GM21515 (cell line): ENCODE results near the gene SLC7A14.

Experiments used
- ATAC-seq: cut with Tn5 transposase; IDR thresholded peaks from one replicate; pipeline ENCODE4 v1.9.1; 2021; ENCODE audit not compliant: unreplicated experiment

Gene SLC7A14

DNA sequence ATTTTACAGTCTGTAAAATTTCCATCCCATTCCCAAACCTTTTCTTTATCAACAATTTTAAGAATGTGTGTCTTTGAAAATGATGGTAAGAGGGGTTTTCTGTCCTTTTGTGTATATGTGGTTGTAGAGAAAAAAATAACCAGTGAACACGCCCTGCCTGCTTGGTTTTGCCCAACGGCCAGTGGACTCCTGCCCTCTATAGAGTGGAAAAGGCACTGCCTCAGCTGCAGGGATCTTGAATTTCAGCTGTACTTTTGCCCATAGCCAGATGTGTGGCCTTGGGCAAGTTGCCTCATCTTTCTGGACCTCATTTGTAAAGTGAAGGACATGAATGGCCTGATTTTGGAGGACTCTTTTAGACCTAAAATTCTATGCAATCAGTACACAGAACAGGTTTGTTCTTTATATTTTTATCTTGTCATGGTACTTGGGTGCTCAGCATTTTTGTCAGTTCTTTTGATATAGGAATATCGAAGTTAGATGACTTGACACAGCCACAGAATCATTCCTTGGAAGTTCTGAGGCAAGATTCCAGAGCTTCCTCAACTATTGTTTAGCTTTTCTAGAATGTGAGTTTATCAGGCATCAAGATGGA is 86.2 kb downstream of the SLC7A14 start:
- no peak for ATAC-seq

DNA sequence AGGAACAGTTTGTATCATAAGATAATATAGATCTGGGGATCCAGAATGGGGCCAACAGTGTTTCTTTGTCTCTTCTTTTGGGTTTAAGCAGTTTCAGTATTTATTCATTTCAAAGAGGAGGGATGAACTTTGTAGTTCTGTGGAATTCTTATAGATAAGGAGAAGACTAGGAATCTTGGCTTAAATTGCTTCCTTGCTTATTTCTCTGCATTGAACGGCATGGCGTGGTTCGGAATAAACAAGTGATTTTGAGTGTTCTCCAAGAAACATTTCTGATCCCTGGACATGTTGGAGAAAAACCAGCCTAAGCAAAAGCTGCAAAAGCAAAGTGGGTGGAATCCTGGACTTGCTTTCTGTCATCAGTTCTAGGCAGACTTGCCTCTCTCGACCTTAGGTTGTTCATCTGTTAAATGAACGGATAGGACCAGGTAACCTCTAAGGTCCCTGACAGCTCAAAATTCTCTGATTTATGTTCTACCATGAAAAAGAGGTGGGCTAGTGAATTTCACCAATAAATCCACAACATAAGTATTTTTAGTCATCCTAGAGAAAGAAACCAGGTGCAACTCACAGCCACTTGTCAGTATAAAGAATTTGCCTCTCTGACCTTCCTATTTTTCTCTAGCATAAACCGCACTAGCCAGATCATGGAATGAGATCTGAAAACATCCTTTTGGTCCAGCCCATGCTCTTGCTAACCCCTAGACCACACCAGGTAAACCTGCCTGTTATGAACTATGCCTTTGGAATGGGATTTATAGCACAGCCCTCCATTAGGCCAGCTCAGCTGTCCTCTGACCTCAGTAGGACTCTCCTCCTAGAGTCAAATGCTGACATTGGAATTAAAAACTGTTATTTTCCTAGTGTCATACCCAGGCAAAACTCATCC is 88.4 kb downstream of the SLC7A14 start:
- no peak for ATAC-seq

DNA sequence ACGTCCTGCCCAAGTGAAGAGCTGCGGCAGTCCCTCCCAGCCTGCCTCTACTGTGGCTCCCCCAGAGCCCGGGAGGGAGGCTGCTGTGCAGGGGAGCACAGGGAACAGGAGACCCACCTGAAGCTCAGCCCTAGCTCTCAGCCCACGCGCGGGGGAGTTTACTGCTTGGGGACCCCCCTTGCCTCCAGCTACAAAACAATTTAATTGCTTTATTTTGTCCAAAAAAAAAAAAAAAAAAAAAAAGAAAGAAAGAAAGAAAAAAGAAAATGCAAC is 89.1 kb downstream of the SLC7A14 start:
- no peak for ATAC-seq

DNA sequence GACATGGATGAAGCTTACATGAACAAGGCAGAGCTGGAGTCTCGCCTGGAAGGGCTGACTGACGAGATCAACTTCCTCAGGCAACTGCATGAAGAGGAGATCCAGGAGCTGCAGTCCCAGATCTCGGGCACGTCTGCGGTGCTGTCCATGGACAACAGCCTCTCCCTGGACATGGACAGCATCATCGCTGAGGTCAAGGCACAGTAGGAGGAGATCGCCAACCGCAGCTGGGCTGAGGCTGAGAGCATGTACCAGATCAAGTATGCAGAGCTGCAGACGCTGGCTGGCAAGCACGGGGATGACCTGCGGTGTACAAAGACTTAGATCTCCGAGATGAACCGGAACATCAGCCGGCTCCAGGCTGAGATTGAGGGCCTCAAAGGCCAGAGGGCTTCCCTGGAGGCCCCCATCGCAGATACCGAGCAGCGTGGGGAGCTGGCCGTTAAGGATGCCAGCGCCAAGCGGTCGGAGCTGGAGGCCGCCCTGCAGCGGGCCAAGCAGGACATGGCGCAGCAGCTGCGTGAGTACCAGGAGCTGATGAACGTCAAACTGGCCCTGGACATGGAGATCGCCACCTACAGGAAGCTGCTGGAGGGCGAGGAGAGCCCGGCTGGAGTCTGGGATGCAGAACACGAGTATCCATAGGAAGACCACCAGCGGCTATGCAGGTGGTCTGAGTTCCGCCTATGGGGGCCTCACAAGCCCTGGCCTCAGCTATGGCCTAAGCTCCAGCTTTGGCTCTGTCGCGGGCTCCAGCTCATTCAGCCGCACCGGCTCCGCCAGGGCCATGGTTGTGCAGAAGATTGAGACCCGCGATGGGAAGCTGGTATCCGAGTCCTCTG is 89.6 kb downstream of the SLC7A14 start:
- no peak for ATAC-seq

DNA sequence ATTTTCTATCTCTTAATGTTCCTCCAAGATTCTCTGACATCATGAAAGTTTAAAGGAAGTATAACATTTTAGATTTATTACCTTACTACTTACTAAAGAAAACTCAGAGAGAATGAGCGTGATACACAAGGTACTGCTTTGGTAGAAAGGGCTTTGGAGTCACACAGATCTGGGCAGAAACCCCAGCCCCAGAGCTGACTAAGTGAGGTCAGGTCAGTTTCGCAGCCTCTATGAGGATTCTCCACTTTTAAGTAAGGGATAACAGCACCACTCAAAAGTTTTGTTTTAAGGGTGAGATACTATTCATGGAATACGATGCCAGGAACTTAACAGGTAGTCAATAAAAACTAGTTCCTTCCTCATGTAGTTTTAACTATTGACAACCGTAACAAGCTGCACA is 91.1 kb downstream of the SLC7A14 start:
- no peak for ATAC-seq

DNA sequence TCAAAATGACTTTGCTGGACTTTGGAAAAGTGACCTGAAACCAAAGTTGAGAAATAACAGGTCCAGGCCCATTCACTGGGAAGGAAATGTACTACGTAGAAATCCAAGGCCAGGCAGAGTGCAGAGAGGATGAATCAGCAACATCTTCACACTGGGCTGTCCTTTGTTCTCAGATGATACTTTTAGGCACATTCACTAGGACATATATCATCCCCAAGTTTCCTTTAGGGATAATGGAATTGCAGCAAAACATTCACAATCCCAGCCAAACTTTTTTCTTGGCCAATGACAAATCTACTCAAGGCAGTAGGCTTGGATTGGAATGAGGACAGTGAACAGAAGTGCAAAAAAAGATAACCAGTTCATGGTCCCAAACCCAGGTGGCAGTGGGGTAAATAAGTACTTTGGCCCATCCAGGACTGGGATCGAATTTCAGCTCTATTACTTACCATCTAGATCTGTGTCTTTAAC is 92.1 kb downstream of the SLC7A14 start:
- no peak for ATAC-seq

DNA sequence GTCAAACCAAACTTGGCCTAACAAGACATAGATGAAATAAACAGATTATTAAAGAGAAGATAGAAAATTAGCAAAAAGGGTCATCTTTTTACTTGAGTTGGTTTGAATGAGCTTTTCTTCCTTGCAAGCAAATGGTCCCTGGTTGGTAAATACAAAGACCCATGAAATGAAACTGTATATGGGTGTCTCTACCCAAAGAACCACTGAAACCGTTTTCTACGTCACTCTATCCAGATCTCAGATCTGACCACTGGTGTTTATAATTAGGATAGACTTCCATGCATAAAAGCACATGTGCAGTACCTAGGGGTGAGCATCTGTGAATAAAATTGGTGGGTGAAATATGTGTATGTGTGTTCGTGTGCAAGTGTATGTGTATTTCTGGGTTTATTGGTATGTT is 94.0 kb downstream of the SLC7A14 start:
- no peak for ATAC-seq

DNA sequence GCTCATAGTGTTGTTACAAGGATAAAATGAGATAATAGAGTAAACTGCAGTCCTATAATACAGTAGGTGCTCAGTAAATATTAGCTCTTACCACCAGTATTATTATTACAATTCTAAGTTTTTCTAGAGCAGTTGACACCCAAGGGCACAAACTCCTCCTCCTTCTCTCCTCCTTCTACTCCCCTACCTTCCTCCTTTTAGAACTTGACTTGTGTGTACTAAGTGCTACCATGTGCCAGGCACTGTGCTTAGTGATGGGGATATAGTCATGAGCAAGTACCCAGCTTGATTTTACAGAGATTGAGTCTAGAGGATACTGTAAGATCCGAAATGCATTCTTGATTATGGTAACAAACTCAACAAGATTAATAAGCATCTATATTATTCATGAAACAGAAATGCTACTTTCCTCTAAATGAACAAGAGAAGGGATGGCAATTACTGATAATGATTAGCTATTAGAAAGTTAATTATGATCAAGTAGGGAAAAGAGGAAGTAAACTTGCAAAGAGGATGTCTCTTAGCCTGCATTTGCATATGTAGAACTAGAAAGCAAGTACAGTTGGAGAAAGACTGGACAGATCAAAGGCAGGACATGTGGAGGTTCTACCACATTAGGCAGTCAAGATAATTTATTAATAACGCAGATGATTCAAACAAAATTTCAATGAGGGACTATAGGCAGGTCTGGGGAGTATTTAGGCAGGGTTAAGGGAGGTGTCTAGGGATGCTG is 94.9 kb downstream of the SLC7A14 start:
- no peak for ATAC-seq

DNA sequence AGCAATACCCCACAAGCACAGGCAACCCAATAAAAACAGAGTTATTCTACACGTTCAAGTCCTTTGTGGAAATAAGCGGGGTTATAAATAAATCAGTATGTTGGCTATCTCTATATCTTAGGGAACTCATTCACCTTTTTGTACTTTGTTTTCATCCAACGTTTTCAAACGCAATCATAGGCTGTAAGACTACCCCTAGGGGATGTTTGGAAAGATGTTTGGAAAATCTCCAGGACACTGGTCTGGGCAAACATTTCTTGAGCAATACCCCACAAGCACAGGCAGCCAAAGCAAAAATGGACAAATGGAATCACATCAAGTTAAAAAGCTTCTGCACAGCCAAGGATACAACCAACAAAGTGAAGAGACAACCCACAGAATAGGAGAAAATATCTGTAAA is 97.1 kb downstream of the SLC7A14 start:
- no peak for ATAC-seq

DNA sequence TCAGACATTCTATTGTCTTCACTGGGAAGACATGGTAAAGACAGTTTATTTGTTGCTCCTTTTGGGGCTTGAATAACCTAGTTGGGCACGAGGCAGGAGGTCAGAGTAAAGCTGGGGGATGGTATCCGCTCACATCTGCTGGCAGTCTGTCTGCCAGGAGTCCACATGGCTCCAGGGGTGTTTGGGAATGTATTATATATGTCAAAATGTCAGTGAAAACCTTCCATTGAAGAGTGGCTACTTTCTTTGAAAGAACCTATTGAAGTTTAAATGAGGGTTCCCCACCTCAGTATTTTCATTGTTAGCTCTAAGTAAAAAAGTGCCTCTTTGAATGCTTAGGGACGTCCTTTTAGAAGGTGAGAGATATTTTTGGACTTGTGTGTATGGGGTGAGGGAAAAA is 98.8 kb downstream of the SLC7A14 start:
- no peak for ATAC-seq

DNA sequence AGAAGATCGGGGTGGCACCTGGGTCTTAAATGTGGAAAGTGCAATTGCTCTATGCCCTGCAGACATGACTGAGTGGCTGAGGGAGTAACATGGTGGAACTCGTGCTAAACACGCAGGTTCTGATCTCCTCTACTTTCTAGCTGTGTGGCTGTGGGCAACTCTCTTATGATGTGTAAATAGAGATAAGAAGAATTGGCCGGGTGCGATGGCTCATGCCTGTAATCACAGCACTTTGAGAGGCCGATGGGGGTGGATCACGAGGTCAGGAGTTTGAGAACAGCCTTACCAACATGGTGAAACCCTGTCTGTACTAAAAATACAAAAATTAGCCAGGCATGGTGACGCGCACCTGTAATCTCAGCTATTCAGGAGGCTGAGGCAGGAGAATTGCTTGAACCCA is 99.5 kb downstream of the SLC7A14 start:
- no peak for ATAC-seq

DNA sequence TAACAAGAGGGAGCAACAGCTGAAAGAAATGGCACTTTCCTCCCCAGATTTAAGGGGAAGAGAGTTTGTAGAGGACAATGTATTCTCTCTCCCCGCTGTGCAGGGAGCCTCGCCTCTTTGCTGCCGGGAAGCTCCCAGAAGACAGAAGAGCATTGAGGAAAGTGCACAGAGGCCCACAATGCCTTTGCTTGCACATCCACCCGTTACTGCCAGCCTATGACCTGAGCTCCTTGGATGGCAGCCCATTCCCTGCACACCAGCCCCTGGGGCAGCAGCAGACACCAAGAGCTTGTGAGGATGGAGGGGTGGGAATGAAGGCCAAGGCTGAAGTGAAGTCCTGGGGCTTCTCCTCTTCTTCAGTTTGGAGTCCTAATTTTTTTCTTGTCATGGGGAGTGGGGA is 100.2 kb downstream of the SLC7A14 start:
- no peak for ATAC-seq

DNA sequence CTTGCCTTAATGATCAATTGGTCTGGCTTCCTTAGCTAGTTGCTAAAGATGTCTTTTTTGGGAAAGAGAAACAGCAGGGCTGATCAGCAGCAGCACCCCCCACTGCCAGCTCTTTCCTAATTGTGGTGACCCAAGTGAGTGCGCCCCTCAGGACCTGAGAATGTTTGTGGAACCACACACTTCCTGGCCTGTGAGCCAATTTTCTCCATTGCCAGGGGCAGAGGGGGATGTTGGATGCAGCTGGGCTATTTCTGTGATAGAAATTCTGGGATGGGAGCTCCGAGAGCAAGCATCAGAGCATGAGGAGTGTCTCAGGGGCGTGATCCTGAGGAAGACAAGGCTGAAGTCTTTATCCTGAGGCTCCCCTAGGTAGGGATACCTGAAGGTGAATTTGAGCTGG is 100.6 kb downstream of the SLC7A14 start:
- ATAC-seq: no peak

DNA sequence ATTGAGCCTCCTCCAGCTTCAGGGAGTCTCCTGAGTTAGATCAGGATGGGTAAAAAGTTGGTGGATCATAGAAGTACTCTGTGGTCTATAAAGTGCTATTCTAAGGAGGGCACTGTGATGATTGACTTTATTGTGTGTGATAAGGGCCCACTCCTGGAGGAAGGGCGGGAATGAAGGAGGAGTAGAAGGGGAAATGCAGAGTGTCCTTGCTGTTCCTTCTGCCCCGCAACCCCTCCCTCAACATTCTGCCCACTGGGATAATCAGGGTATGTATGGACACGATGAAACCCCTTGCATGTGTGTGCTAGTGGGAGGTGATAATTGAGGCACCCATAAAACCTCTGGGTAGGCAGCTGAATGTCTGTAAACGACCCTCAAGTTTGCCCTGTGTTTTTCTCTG is 101.0 kb downstream of the SLC7A14 start:
- ATAC-seq: no peak

DNA sequence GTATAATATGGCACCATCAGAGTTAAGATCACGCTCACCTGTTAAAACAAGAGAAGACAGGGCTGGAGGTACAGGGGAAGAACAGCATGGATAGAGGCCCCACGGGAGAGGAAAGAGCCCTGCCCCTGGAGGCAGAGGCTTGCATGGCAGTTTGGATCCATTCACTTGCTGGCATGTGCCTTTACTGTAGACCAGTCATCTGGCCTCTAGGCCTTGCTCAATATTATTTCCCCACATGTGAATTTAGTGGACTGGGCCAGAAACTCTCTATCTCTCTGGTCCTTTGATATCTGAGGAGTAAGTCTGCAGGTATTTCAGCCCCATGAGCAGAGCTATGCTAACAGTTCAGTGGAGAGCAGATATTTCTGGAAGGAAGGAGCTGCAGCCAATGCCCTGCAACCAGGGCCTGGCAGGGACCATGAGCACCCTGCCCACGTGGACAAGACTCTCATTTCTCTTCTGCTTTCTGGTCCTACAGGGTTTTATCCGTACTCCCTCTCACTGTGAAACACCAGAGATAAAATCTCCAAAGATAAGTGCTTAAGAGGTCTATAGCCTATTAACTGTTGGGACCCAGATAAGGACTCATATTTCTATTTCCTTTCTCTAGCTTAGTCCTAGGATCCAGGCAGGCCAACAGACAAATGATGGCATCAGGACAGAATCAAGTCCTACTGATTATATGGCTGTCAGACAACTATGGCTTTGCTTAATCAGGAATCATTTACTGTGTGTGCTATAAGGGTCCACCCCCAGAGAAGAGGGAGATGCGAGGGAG is 102.2 kb downstream of the SLC7A14 start:
- ATAC-seq: no peak

DNA sequence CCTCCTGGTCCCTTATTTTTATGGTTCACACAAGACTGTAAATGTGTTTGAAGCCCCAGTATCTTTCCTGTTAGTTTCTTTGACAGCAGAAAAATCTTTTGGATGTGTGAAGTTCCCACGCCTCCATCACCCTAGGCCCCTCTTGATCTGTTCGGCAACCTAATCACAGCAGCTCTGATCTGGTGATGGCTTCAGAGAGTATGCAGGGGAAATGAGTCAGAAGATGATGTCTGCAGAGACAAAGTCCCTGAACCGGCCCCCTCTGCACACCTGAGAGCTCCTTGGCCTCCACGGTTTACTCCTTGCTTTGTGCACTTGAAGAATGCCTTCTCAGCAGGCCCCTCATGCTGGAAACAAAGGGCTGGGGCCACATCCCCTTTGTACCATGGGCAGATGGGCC is 103.7 kb downstream of the SLC7A14 start:
- ATAC-seq: no peak

DNA sequence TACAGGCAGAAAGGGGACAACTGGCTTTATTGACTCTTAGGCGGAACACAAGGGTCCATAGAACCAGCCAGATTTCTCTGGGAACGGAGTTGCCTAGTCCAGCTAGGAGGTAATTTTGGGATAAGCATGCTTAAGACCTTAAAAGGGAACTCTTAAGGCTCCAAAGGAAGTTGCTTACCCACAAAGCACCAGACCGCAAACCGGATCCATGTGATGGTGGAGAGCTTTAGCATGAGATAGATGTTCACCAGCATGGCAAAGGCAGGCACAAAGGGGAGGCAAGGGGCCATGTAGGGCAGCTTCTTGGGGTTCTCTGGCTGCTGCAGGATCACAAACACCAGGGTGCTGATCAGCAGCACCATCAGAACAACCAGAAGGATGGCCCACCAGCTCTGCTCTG is 105.8 kb downstream of the SLC7A14 start:
- ATAC-seq: no peak

DNA sequence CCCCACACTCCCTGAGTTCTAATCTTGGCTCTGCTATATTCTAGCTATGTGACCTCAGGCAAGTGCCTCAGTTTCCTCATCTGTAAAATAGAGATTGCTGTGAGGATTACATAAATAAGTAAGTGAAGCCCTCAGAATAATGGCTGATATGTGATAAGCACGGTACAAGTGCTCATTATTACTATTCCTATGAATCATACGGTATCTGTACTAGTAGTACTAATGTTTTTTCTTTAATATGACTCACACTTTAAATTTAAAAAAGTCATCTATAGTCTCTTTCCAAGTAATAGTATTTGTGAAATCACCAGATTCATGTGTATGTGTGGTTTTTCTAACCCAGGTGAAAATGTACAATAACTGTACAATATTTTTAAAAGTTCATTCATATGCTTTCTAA is 108.5 kb downstream of the SLC7A14 start:
- no peak for ATAC-seq

DNA sequence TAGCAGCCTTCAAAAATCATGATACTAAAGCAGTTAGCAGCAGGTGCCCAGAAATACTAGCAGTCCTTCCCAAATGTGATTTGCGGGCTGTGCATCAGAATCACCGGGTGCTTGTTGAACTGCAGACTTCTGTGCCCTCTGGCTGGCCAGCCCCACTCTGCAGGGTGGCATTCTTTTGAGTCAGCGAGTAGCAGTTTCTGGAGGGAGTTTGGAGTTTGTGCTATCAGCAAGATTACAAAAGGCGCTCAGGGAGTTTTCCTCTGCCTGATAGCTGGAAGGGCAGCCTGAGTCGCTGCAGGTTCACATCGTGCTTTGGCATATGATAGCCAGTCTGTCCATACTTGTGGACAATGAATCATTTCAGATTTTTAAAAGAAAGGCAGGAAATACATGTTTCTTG is 109.6 kb downstream of the SLC7A14 start:
- no peak for ATAC-seq

DNA sequence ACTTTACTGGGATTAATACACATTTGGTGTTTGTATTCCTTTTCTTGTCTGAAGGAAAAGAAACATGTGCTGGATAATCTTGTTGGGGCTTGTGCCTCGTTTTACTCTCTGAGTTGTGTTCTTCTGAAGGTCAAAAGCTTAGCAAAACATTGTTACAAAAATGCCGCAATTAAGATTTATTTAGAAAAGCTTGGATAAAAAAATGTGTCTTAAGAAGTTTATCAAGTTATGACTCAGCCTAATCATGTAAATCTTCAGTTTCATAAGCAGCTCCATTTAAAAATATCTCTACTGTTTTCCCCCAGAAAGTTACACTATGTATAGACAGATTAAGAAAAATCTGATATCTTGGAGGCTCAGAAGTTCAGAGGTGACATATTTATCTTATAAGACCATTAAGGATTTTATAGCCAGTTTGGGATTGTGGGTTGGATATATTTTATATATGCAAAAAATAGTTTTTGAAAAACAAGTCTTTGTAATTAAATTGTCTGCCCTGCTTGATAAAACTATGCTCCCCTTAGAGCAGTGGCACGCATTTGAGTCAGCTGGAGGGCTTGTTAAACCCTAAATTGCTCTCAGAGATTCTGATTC is 110.7 kb downstream of the SLC7A14 start:
- ATAC-seq: no peak
